ENCODE data around the gene CKAP5. TPM values are rescaled to one million over a fixed set of nuclear protein-coding genes. Genes with fewer than 3 reads are reported as not detected.

The CKAP5 gene
- total RNA-seq, 2 donors from 2014 or later = 162 to 211 TPM

DNA sequence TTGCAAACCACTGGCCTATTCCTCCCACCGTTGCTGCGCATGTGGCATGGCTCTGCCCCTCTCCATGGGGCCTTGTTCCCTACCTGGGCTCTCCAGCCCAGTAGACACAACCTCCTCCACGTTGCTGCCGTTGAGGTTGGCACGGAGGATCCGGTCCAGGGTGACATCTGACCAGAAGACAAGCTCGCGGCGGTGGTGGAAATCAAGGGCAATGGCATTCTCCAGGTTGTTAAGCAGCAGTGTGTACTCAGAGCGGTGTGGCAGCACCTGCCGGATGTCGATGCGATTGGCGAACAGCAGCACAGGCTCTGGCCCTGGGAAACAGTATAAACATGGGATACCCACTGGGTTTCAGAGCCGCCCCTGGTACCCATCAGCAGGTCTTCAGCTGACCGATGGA lies 48.4 kb upstream of the CKAP5 start:
- H3K27me3 Mint-ChIP-seq (ENCODE audit: insufficient read depth) = no peaks in the 10 kb centered on the region
- 92 to 99% methylated on average over 15 to 16 of the region's 16 CpGs for WGBS, 2 experiments (ENCODE audit: insufficient coverage in 1 of 2, insufficient read length in 1 of 2)

DNA sequence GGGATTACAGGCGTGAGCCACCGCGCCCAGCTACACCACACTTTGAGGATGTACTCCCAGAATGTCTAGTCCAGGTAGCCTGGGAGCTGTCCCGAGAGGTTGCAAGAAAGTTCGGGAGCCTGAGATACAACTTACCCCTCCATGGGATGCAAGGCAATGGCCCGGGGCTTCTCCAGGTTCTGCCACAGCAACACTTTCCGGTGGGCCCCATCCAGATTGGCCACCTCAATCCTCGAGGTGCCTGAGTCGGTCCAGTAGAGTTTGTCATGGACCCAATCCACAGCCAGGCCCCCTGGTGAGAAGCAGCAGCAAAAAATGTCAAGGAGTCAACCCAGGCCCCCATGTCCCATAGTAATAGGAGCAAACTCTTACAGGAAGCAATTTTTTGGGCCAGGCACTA lies 46.8 kb upstream of the CKAP5 start:
- WGBS, 2 experiments (ENCODE audit: insufficient coverage in 1 of 2, insufficient read length in 1 of 2) = 91 to 94% methylated on average over 7 to 9 of the region's 9 CpGs
- H3K4me1 Mint-ChIP-seq = no peaks in the 10 kb centered on the region

More for the DNA sequence above, 48.4 kb upstream of the CKAP5 start:
- no peak overlapping the region for H3K9ac ChIP-seq (ENCODE audit: extremely low read depth, low read length, poor library complexity, severe bottlenecking)
- H3K4me3 Mint-ChIP-seq = no peak overlapping the region
- H3K36me3 Mint-ChIP-seq (ENCODE audit: low read depth) = peaks cover 25% of the 10 kb centered on the region
- H3K9me3 ChIP-seq (ENCODE audit: control insufficient read depth, low read length) = no peaks in the 10 kb centered on the region
- no peak overlapping the region for H3K27ac Mint-ChIP-seq
- H3K9me3 Mint-ChIP-seq = peaks cover 7% of the 10 kb centered on the region
- H3K4me1 ChIP-seq (ENCODE audit: control insufficient read depth, insufficient read depth, low read length) = no peaks in the 10 kb centered on the region
- H3K27me3 ChIP-seq (ENCODE audit: control insufficient read depth, insufficient read depth, low read length, poor library complexity, severe bottlenecking) = no peaks in the 10 kb centered on the region
- no peak for DNase-seq
- H3K4me3 ChIP-seq (ENCODE audit: low read length) = no peak overlapping the region
- peaks cover 6% of the 10 kb centered on the region for H3K36me3 ChIP-seq (ENCODE audit: control insufficient read depth, insufficient read depth, low read length)
- H3K4me1 Mint-ChIP-seq = no peaks in the 10 kb centered on the region
- TF ChIP-seq, protein P1, sequence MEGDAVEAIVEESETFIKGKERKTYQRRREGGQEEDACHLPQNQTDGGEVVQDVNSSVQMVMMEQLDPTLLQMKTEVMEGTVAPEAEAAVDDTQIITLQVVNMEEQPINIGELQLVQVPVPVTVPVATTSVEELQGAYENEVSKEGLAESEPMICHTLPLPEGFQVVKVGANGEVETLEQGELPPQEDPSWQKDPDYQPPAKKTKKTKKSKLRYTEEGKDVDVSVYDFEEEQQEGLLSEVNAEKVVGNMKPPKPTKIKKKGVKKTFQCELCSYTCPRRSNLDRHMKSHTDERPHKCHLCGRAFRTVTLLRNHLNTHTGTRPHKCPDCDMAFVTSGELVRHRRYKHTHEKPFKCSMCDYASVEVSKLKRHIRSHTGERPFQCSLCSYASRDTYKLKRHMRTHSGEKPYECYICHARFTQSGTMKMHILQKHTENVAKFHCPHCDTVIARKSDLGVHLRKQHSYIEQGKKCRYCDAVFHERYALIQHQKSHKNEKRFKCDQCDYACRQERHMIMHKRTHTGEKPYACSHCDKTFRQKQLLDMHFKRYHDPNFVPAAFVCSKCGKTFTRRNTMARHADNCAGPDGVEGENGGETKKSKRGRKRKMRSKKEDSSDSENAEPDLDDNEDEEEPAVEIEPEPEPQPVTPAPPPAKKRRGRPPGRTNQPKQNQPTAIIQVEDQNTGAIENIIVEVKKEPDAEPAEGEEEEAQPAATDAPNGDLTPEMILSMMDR (conservative IDR thresholded peaks at IDR 0.05) = no peak
- no peak overlapping the region for H3K27ac ChIP-seq (ENCODE audit: low read depth, low read length)

DNA sequence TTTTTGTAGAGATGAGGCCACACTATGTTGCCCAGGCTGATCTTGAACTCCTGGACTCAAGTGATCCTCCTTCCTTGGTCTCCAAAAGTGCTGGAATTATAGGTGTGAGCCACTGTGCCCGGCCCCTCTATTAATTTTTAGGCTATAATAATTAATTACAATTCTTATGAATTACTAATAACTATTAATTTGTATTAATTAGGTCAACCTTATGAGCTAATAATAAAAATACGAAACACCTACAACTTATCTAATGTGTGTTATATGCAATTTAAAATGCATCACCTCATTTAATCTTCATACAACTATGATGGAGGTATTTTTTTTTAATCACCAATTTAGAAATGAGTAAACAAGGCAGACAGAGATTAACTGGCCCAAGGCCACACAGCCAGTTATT lies 46.0 kb upstream of the CKAP5 start:
- Histone ChIP-seq H3K36me3 (ENCODE audit: control insufficient read depth, insufficient read depth, low read length) (peaks cover 6% of the 10 kb centered on the region), H3K27me3 (ENCODE audit: control insufficient read depth, insufficient read depth, low read length, poor library complexity, severe bottlenecking) (no peaks in the 10 kb centered on the region), H3K4me1 (ENCODE audit: control insufficient read depth, insufficient read depth, low read length) (no peaks in the 10 kb centered on the region), H3K9me3 (ENCODE audit: control insufficient read depth, low read length) (no peaks in the 10 kb centered on the region), H3K27ac (ENCODE audit: low read depth, low read length) (no peak overlapping the region), H3K9ac (ENCODE audit: extremely low read depth, low read length, poor library complexity, severe bottlenecking) (no peak overlapping the region), H3K4me3 (ENCODE audit: low read length) (no peak overlapping the region)
- Mint-ChIP-seq H3K27me3 (ENCODE audit: insufficient read depth) (no peaks in the 10 kb centered on the region), H3K27ac (no peak overlapping the region), H3K4me1 (no peaks in the 10 kb centered on the region), H3K4me3 (no peak overlapping the region), H3K36me3 (ENCODE audit: low read depth) (peaks cover 15% of the 10 kb centered on the region), H3K9me3 (no peaks in the 10 kb centered on the region)
- no CpG with 5 or more reads among the region's 2 CpGs for WGBS, 2 experiments (ENCODE audit: insufficient coverage in 1 of 2, insufficient read length in 1 of 2)
- DNase-seq = no peak
- TF ChIP-seq, protein P1 (conservative IDR thresholded peaks at IDR 0.05) = no peak

More for the DNA sequence above, 46.8 kb upstream of the CKAP5 start:
- Histone ChIP-seq H3K4me1 (ENCODE audit: control insufficient read depth, insufficient read depth, low read length) (no peaks in the 10 kb centered on the region), H3K4me3 (ENCODE audit: low read length) (no peak overlapping the region), H3K36me3 (ENCODE audit: control insufficient read depth, insufficient read depth, low read length) (peaks cover 6% of the 10 kb centered on the region), H3K9me3 (ENCODE audit: control insufficient read depth, low read length) (no peaks in the 10 kb centered on the region), H3K9ac (ENCODE audit: extremely low read depth, low read length, poor library complexity, severe bottlenecking) (no peak overlapping the region), H3K27ac (ENCODE audit: low read depth, low read length) (no peak overlapping the region), H3K27me3 (ENCODE audit: control insufficient read depth, insufficient read depth, low read length, poor library complexity, severe bottlenecking) (no peaks in the 10 kb centered on the region)
- no peak overlapping the region for H3K27ac Mint-ChIP-seq
- peaks cover 15% of the 10 kb centered on the region for H3K36me3 Mint-ChIP-seq (ENCODE audit: low read depth)
- H3K9me3 Mint-ChIP-seq = no peaks in the 10 kb centered on the region
- DNase-seq = no peak
- TF ChIP-seq, protein P1 (conservative IDR thresholded peaks at IDR 0.05) = no peak
- no peak overlapping the region for H3K4me3 Mint-ChIP-seq
- no peaks in the 10 kb centered on the region for H3K27me3 Mint-ChIP-seq (ENCODE audit: insufficient read depth)

Data from endodermal cell (in vitro differentiated cells).